ENCODE results near the gene CCDC152. TPM values are rescaled to one million over a fixed set of nuclear protein-coding genes. Genes with fewer than 3 reads are reported as not detected.

The CCDC152 gene
- total RNA-seq, 1 experiment from 2014 or later, result not detected

DNA sequence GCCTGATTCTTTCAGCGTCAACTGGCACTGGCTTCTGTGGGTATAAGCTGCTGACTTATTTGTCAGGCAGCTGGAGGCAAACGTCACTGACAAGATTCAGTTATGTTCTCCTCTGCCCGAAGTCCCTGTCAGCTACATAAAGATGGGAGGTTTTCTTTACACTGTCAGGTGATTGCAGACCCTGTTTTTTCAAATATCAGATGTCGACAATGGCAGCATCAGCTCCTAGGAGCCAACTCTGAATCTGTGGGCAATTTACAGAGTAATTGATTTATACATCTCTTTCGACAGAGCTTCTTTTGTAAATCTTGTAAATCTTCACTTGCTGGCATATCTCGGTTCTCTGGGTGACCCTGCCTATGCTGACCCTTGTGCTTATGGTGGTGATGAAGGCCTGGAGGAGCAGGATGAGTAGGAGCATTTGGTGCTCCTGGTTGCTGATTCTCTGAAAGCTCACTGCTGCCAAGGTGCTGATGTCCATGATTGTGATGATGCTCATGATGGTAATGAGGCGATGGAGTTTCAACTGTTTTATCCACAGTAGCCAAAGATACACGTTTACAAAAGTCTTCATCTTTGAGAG, 44.2 kb downstream of the CCDC152 start:
- Histone ChIP-seq H3K27ac (ENCODE audit: low read depth, low read length) (no peak overlapping the region), H2AFZ (ENCODE audit: low read depth, low read length, poor library complexity, severe bottlenecking) (no peak overlapping the region), H3K9me2 (ENCODE audit: insufficient read depth) (no peaks in the 10 kb centered on the region), H3K36me3 (ENCODE audit: control insufficient read depth in 1 of 2, insufficient read depth in 2 of 2, low read length in 2 of 2) (no peaks in the 10 kb centered on the region), H3K4me2 (ENCODE audit: low read length) (no peak overlapping the region), H3K4me3 (replicated peaks in 1 of 2; ENCODE audit: low read depth in 1 of 2, low read length in 2 of 2) (no peak overlapping the region), H3K9me3 (ENCODE audit: control insufficient read depth in 1 of 2, insufficient read depth in 1 of 2, low read depth in 1 of 2, low read length in 2 of 2) (no peaks in the 10 kb centered on the region), H3K9ac (ENCODE audit: low read length) (no peak overlapping the region), H3K4me1 (ENCODE audit: control insufficient read depth in 1 of 2, insufficient read depth in 2 of 2, low read length in 2 of 2) (no peaks in the 10 kb centered on the region), H4K20me1 (ENCODE audit: insufficient read depth) (no peaks in the 10 kb centered on the region), H3K27me3 (ENCODE audit: insufficient read depth, low read length) (no peaks in the 10 kb centered on the region), H3K79me2 (ENCODE audit: insufficient read depth, low read length) (no peaks in the 10 kb centered on the region)
- BruUV-seq (replicated peaks), result no TSS peak
- ChIA-PET RAD21 (ENCODE audit: low non-redundant PET in 1 of 2, low total read pairs in 2 of 2, uncharacterized antibody in 2 of 2, unreplicated experiment in 2 of 2) (no interaction called here), CTCF (interaction anchor here (1.5 kb wide), 1 partner anchor 89 kb away, joined by 3 read pairs; no protein-coding TSS in a partner anchor), POLR2A (interaction anchor here (1.2 kb wide), 1 partner anchor 9 kb away, joined by 3 read pairs; no protein-coding TSS in a partner anchor)
- DNase-seq (ENCODE audit: low read depth, low spot score), result no peak
- TF ChIP-seq EZH2phosphoT487 (IDR thresholded peaks at IDR 0.05; ENCODE audit: borderline replicate concordance) (no peak), ELF1 (IDR thresholded peaks at IDR 0.05; ENCODE audit: borderline replicate concordance, low read depth) (no peak), TCF7L2 (IDR thresholded peaks at IDR 0.05; ENCODE audit: borderline replicate concordance, extremely low read depth, insufficient read depth, insufficient read length) (no peak), SP1 (IDR thresholded peaks at IDR 0.05; ENCODE audit: low read depth) (no peak), YY1 (IDR thresholded peaks at IDR 0.05; ENCODE audit: extremely low read depth, insufficient replicate concordance, low read depth, low read length) (no peak), RAD21 (IDR thresholded peaks at IDR 0.05; ENCODE audit: low read depth) (no peak), ZNF274 (IDR thresholded peaks at IDR 0.05; ENCODE audit: low read depth, low read length) (no peak), FOSL1 (IDR thresholded peaks at IDR 0.05; ENCODE audit: low read depth) (no peak), ZFX (IDR thresholded peaks at IDR 0.05) (no peak), EZH2 (IDR thresholded peaks at IDR 0.05) (no peak), SIN3A (IDR thresholded peaks at IDR 0.05; ENCODE audit: low read depth) (no peak), POLR2AphosphoS5 (IDR thresholded peaks at IDR 0.05; ENCODE audit: low read depth, low read length) (no peak), EGR1 (IDR thresholded peaks at IDR 0.05; ENCODE audit: low read depth) (no peak), REST (IDR thresholded peaks at IDR 0.05; ENCODE audit: low read depth) (no peak), POLR2A (IDR thresholded peaks at IDR 0.05; ENCODE audit: borderline replicate concordance, extremely low read depth, insufficient read depth, insufficient read length) (no peak)
- TF ChIP-seq, protein P1, sequence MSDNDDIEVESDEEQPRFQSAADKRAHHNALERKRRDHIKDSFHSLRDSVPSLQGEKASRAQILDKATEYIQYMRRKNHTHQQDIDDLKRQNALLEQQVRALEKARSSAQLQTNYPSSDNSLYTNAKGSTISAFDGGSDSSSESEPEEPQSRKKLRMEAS (IDR thresholded peaks at IDR 0.05), result no peak
- TF ChIP-seq, protein P2, sequence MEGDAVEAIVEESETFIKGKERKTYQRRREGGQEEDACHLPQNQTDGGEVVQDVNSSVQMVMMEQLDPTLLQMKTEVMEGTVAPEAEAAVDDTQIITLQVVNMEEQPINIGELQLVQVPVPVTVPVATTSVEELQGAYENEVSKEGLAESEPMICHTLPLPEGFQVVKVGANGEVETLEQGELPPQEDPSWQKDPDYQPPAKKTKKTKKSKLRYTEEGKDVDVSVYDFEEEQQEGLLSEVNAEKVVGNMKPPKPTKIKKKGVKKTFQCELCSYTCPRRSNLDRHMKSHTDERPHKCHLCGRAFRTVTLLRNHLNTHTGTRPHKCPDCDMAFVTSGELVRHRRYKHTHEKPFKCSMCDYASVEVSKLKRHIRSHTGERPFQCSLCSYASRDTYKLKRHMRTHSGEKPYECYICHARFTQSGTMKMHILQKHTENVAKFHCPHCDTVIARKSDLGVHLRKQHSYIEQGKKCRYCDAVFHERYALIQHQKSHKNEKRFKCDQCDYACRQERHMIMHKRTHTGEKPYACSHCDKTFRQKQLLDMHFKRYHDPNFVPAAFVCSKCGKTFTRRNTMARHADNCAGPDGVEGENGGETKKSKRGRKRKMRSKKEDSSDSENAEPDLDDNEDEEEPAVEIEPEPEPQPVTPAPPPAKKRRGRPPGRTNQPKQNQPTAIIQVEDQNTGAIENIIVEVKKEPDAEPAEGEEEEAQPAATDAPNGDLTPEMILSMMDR (IDR thresholded peaks at IDR 0.05 in 2 of 3, conservative IDR thresholded peaks at IDR 0.05 in 1 of 3; ENCODE audit: borderline replicate concordance in 1 of 3, insufficient read depth in 1 of 3, low read depth in 2 of 3, low read length in 2 of 3), result no peak
- TF ChIP-seq, protein P3, sequence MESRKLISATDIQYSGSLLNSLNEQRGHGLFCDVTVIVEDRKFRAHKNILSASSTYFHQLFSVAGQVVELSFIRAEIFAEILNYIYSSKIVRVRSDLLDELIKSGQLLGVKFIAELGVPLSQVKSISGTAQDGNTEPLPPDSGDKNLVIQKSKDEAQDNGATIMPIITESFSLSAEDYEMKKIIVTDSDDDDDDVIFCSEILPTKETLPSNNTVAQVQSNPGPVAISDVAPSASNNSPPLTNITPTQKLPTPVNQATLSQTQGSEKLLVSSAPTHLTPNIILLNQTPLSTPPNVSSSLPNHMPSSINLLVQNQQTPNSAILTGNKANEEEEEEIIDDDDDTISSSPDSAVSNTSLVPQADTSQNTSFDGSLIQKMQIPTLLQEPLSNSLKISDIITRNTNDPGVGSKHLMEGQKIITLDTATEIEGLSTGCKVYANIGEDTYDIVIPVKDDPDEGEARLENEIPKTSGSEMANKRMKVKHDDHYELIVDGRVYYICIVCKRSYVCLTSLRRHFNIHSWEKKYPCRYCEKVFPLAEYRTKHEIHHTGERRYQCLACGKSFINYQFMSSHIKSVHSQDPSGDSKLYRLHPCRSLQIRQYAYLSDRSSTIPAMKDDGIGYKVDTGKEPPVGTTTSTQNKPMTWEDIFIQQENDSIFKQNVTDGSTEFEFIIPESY (IDR thresholded peaks at IDR 0.05; ENCODE audit: extremely low read depth, insufficient replicate concordance, low read length), result no peak
- TF ChIP-seq, protein P4, sequence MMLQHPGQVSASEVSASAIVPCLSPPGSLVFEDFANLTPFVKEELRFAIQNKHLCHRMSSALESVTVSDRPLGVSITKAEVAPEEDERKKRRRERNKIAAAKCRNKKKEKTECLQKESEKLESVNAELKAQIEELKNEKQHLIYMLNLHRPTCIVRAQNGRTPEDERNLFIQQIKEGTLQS (IDR thresholded peaks at IDR 0.05), result no peak
- ATAC-seq, result no peak
- intact Hi-C loops (cut with micrococcal nuclease), result no loop called here
